Vagina (tissue), 2 donors: ENCODE measurements around the gene LAMB4.

Source experiments
- POLR2A ChIP-seq, 2 donors: fragments of 450-650 bp; IDR thresholded peaks; one replicate each; pipeline ENCODE4 v1.6.1; 2017; ENCODE audit warnings: antibody characterized with exemption in 2 of 2, mild to moderate bottlenecking in 2 of 2, moderate library complexity in 2 of 2
- POLR2AphosphoS5 ChIP-seq, 2 donors: sonication (generic); formaldehyde crosslinking; IDR thresholded peaks; one replicate each; pipeline ENCODE4 v1.9.0; 2017; ENCODE audit warnings: antibody characterized with exemption in 2 of 2, mild to moderate bottlenecking in 2 of 2, low read depth in 1 of 2; ENCODE audit not compliant: insufficient read depth in 1 of 2
- TF ChIP-seq, protein P1 (sequence below), 3 experiments: fragments of 450-650 bp in 2 of 3; fragments of 200-600 bp in 1 of 3; sonication (generic) in 1 of 3; IDR thresholded peaks; one replicate each; pipeline ENCODE4 v1.5.1; 2017 to 2019; ENCODE audit warnings: antibody characterized with exemption in 3 of 3, mild to moderate bottlenecking in 2 of 3, moderate library complexity in 2 of 3

- TF ChIP-seq POLR2AphosphoS5 (IDR thresholded peaks at IDR 0.05; ENCODE audit: insufficient read depth in 1 of 2, low read depth in 1 of 2) (no peak), POLR2A (IDR thresholded peaks at IDR 0.05) (no peak)
- TF ChIP-seq, protein P1, sequence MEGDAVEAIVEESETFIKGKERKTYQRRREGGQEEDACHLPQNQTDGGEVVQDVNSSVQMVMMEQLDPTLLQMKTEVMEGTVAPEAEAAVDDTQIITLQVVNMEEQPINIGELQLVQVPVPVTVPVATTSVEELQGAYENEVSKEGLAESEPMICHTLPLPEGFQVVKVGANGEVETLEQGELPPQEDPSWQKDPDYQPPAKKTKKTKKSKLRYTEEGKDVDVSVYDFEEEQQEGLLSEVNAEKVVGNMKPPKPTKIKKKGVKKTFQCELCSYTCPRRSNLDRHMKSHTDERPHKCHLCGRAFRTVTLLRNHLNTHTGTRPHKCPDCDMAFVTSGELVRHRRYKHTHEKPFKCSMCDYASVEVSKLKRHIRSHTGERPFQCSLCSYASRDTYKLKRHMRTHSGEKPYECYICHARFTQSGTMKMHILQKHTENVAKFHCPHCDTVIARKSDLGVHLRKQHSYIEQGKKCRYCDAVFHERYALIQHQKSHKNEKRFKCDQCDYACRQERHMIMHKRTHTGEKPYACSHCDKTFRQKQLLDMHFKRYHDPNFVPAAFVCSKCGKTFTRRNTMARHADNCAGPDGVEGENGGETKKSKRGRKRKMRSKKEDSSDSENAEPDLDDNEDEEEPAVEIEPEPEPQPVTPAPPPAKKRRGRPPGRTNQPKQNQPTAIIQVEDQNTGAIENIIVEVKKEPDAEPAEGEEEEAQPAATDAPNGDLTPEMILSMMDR (IDR thresholded peaks at IDR 0.05): no peak
Measured at GRCh38 chr7:108130261-108130660, at the start of gene LAMB4.
